B cell (primary cell): ENCODE data around the gene CELF4. TPM values are rescaled to one million over a fixed set of nuclear protein-coding genes. Genes with fewer than 3 reads are reported as not detected.

Experiments
- ATAC-seq: fragments of 200-7000 bp; cut with Tn5 transposase; one replicate; pipeline ENCODE4 v1.10.0; 2021; ENCODE audit warnings: low read depth, mild to moderate bottlenecking, moderate number of reproducible peaks, moderate library complexity
- CTCF ChIA-PET: fragments of 350-600 bp; sonication (Branson Sonifier 250); formaldehyde crosslinking; loops from one replicate; lab custom pipeline; 2021; ENCODE audit warnings: antibody characterized with exemption, inconsistent platforms; lab: Charles Lee
- POLR2A ChIA-PET: fragments of 350-600 bp; sonication (Branson Sonifier 250); formaldehyde crosslinking; loops from one replicate; lab custom pipeline; 2021; ENCODE audit warnings: antibody characterized with exemption; lab: Charles Lee
- DNase-seq: peaks from one replicate; pipeline ENCODE4 v3.0.0; 2013
- H2AFZ ChIP-seq: 2 replicates; pipeline ENCODE4 v1.6.1; 2012; ENCODE audit warnings: mild to moderate bottlenecking, low read depth, low read length; ENCODE audit not compliant: insufficient read depth, poor library complexity, severe bottlenecking
- H3K27ac ChIP-seq, 2 donors: 1 replicate in 1 of 2; 2 replicates in 1 of 2; pipeline ENCODE4 v1.5.1; 2012 to 2013; ENCODE audit warnings: low read length in 2 of 2, mild to moderate bottlenecking in 2 of 2, moderate library complexity in 1 of 2
- H3K27me3 ChIP-seq, 4 experiments: fragments of 200-600 bp in 1 of 4; sonication (generic) in 1 of 4; replicated peaks in 1 of 4; 1 replicate in 2 of 4; 2 replicates in 2 of 4; pipeline versions ENCODE4 v1.6.1 to v1.7.0; 2013 to 2016; ENCODE audit warnings: low read length in 3 of 4, mild to moderate bottlenecking in 2 of 4, mixed read lengths in 1 of 4, moderate library complexity in 1 of 4; ENCODE audit not compliant: insufficient read depth in 4 of 4, control insufficient read depth in 3 of 4; ENCODE audit errors: control extremely low read depth in 1 of 4
- H3K36me3 ChIP-seq, 2 experiments: replicated peaks in 1 of 2; 1 replicate in 1 of 2; 2 replicates in 1 of 2; pipeline versions ENCODE4 v1.6.1 to v1.7.1; 2013; ENCODE audit warnings: low read length in 1 of 2; ENCODE audit not compliant: insufficient read depth in 2 of 2, control insufficient read depth in 1 of 2; ENCODE audit errors: control extremely low read depth in 1 of 2, extremely low read depth in 1 of 2
- H3K4me1 ChIP-seq, 2 donors: fragments of 200-600 bp in 1 of 2; sonication (generic) in 1 of 2; 1 replicate in 1 of 2; 2 replicates in 1 of 2; pipeline versions ENCODE4 v1.5.1 to v1.6.1; 2013 to 2017; ENCODE audit warnings: low read length in 2 of 2; ENCODE audit not compliant: control insufficient read depth in 2 of 2, insufficient read depth in 2 of 2
- H3K4me2 ChIP-seq: replicated peaks from 2 replicates; pipeline ENCODE3; 2012; ENCODE audit warnings: mild to moderate bottlenecking, low read depth, low read length; ENCODE audit not compliant: poor library complexity, severe bottlenecking
- H3K4me3 ChIP-seq, 5 experiments: fragments of 200-600 bp in 1 of 5; sonication (generic) in 1 of 5; 1 replicate in 3 of 5; 2 replicates in 2 of 5; pipeline versions ENCODE4 v1.5.1 to v1.7.0; 2011 to 2016; ENCODE audit warnings: low read length in 4 of 5, mild to moderate bottlenecking in 4 of 5, low read depth in 2 of 5, control low read depth in 1 of 5, moderate library complexity in 1 of 5; ENCODE audit not compliant: insufficient read depth in 1 of 5; ENCODE audit errors: control extremely low read depth in 1 of 5, extremely low read depth in 1 of 5
- H3K79me2 ChIP-seq: fragments of 200-600 bp; sonication (generic); one replicate; pipeline ENCODE4 v1.6.0; 2016; ENCODE audit warnings: low read length; ENCODE audit not compliant: control insufficient read depth, insufficient read depth
- H3K9ac ChIP-seq: fragments of 200-600 bp; sonication (generic); 2 replicates; pipeline ENCODE4 v1.6.1; 2017; ENCODE audit warnings: mild to moderate bottlenecking, low read length, moderate library complexity
- H3K9me3 ChIP-seq, 3 donors: one replicate each; pipeline versions ENCODE4 v1.6.1 to v1.7.1; 2013; ENCODE audit warnings: low read length in 2 of 3; ENCODE audit not compliant: control insufficient read depth in 2 of 3, insufficient read depth in 1 of 3; ENCODE audit errors: control extremely low read depth in 1 of 3
- H4K20me1 ChIP-seq: 2 replicates; pipeline ENCODE4 v1.6.0; 2012; ENCODE audit warnings: mild to moderate bottlenecking, low read length; ENCODE audit not compliant: insufficient read depth, control insufficient read depth, poor library complexity, severe bottlenecking
- H3K27ac Mint-ChIP-seq: one replicate; pipeline ENCODE4 v1.8.0; 2021; ENCODE audit warnings: mixed read lengths
- H3K27me3 Mint-ChIP-seq: one replicate; pipeline ENCODE4 v1.8.0; 2021; ENCODE audit warnings: mixed read lengths
- H3K4me1 Mint-ChIP-seq: one replicate; pipeline ENCODE4 v1.8.0; 2021; ENCODE audit warnings: mixed read lengths
- H3K4me3 Mint-ChIP-seq: one replicate; pipeline ENCODE4 v1.8.0; 2021; ENCODE audit warnings: mixed read lengths
- H3K9me3 Mint-ChIP-seq: one replicate; pipeline ENCODE4 v1.8.0; 2022; ENCODE audit warnings: mixed read lengths; ENCODE audit not compliant: insufficient read depth
- EZH2 ChIP-seq: IDR thresholded peaks from 2 replicates; pipeline ENCODE4 v1.6.1; 2012; ENCODE audit warnings: borderline replicate concordance, low read depth, mild to moderate bottlenecking, moderate library complexity, low read length; ENCODE audit not compliant: insufficient read depth, poor library complexity, severe bottlenecking
- WGBS: methylation state at CpG from one replicate; pipeline ENCODE4 v1.1.5; 2013; ENCODE audit warnings: missing lambda C conversion rate; ENCODE audit not compliant: insufficient coverage; 5-methylcytosine and 5-hydroxymethylcytosine counted together
- intact Hi-C: fragments of 100-400 bp; cut with micrococcal nuclease; formaldehyde crosslinking; loops from one replicate; pipeline ENCODE4 v1.10.0; 2022
- polyA plus RNA-seq: library from polyadenylated mRNA; depleted of rRNA; stranded (reverse); fragments of >200 nt; gene quantifications from 2 replicates; pipeline ENCODE4 v1.2.3, GENCODE V29; 2012
- total RNA-seq, 2 donors: library from RNA; stranded (reverse); fragments of 120-200 nt in 1 of 2; gene quantifications; 1 replicate in 1 of 2; 2 replicates in 1 of 2; pipeline versions ENCODE4 v1.2.3 to v1.2.4, GENCODE V29; 2013 to 2022
- TF ChIP-seq, protein P1 (sequence below): fragments of 200-600 bp; IDR thresholded peaks from one replicate; pipeline ENCODE4 v1.8.0; 2022; ENCODE audit warnings: antibody characterized with exemption, mild to moderate bottlenecking

The CELF4 gene
- total and polyA plus RNA-seq, 2 donors (not counting 1 experiment from before 2014, with no cell fraction given): not detected

DNA sequence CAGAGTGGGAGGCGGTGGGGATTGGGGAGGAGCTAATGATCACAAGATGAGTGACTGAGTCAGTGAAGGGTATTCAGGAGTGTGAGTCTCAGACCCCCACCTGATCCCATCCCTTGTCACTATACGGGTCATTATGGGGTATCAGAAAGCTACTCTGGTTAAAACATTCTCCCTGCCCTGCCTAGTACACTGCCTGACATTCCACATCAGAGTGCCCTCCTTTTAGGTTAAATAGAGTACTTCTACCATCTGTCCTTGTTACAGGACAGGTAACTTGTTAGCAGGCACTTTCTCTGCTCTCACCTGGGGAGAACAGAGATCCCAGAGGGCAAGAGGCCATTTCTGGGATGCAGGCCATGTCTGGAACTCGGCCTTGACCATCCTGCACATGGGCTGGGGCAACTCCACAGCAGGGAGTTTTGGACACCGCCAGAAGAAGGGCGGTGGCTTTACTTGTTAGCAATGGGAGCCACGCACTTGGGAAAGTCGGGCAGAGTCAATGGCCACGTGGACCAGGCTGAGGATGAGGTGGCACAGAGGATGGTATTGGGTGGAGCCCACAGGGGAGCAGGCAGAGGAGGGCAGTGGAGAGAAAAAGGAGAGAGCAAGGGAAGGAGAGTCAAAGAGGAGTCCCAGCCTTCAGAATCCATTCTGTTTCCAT, 98.5 kb downstream of the CELF4 start:
- no peak overlapping the region for H3K4me3 Mint-ChIP-seq

DNA sequence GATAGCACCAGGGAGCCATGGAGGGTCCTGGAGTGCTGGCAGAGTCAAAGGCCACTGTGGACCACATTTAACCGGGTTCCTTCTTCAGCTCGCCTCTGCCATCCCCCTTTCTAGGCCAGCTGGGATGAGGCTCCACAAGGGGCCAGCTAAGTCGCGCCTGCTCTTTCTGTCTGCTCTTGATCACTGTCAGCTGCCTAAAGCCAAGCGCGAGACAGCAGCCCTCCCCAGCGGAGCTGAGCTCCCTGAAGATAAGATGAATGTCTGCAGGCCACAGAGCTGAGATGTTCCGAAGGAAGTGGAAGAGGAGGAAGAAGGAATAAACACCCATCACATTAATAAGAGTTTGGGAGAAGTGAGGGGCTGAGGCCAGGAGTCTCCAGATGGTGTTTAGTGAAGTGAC, 99.6 kb downstream of the CELF4 start:
- Histone ChIP-seq H3K4me3 (no peak overlapping the region), H3K79me2 (no peaks in the 10 kb centered on the region), H3K36me3 (no peaks in the 10 kb centered on the region), H4K20me1 (no peaks in the 10 kb centered on the region), H3K4me1 (no peaks in the 10 kb centered on the region), H2AFZ (no peak overlapping the region), H3K27me3 (peaks cover 0 to 3% (median 0%) of the 10 kb centered on the region in 4 experiments), H3K27ac (no peak overlapping the region), H3K9ac (no peak overlapping the region), H3K4me2 (no peak overlapping the region), H3K9me3 (peaks cover 0 to 1% (median 0%) of the 10 kb centered on the region in 3 donors)
- DNase-seq: no peak
- Mint-ChIP-seq H3K4me3 (no peak overlapping the region), H3K4me1 (no peaks in the 10 kb centered on the region), H3K27ac (no peak overlapping the region), H3K27me3 (peaks cover 10% of the 10 kb centered on the region), H3K9me3 (peaks cover 2% of the 10 kb centered on the region)
- ChIA-PET POLR2A (no interaction called here), CTCF (no interaction called here)
- WGBS: 60% methylated on average over 6 of the region's 8 CpGs
- TF ChIP-seq EZH2: no peak
- TF ChIP-seq, protein P1, sequence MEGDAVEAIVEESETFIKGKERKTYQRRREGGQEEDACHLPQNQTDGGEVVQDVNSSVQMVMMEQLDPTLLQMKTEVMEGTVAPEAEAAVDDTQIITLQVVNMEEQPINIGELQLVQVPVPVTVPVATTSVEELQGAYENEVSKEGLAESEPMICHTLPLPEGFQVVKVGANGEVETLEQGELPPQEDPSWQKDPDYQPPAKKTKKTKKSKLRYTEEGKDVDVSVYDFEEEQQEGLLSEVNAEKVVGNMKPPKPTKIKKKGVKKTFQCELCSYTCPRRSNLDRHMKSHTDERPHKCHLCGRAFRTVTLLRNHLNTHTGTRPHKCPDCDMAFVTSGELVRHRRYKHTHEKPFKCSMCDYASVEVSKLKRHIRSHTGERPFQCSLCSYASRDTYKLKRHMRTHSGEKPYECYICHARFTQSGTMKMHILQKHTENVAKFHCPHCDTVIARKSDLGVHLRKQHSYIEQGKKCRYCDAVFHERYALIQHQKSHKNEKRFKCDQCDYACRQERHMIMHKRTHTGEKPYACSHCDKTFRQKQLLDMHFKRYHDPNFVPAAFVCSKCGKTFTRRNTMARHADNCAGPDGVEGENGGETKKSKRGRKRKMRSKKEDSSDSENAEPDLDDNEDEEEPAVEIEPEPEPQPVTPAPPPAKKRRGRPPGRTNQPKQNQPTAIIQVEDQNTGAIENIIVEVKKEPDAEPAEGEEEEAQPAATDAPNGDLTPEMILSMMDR: no peak
- ATAC-seq: no peak
- intact Hi-C loops: no loop called here

More for the DNA sequence above, 98.5 kb downstream of the CELF4 start:
- WGBS: 76% methylated on average over 6 of the region's 8 CpGs
- no peak overlapping the region for H2AFZ ChIP-seq
- H3K4me2 ChIP-seq: no peak overlapping the region
- H3K27me3 Mint-ChIP-seq: peaks cover 10% of the 10 kb centered on the region
- no peaks in the 10 kb centered on the region for H3K79me2 ChIP-seq
- no peak overlapping the region for H3K4me3 ChIP-seq
- intact Hi-C loops: no loop called here
- H3K4me1 ChIP-seq: no peaks in the 10 kb centered on the region
- H3K27me3 ChIP-seq: peaks cover 0 to 3% (median 0%) of the 10 kb centered on the region in 4 experiments
- TF ChIP-seq EZH2: no peak
- TF ChIP-seq, protein P1: no peak
- ATAC-seq: no peak
- no peak overlapping the region for H3K27ac Mint-ChIP-seq
- H3K27ac ChIP-seq: no peak overlapping the region
- H3K9me3 ChIP-seq: peaks cover 0 to 6% (median 0%) of the 10 kb centered on the region in 3 donors
- no peaks in the 10 kb centered on the region for H4K20me1 ChIP-seq
- H3K9me3 Mint-ChIP-seq: peaks cover 2% of the 10 kb centered on the region
- H3K9ac ChIP-seq: no peak overlapping the region
- no peaks in the 10 kb centered on the region for H3K36me3 ChIP-seq
- CTCF ChIA-PET: no interaction called here
- H3K4me1 Mint-ChIP-seq: no peaks in the 10 kb centered on the region
- POLR2A ChIA-PET: no interaction called here
- no peak for DNase-seq
